GM23248 (cell line): ENCODE results near the gene SIGMAR1.

Experiments used
- EZH2 ChIP-seq: fragments of 200-600 bp; sonication (generic); IDR thresholded peaks from 2 replicates; pipeline ENCODE4 v1.6.1; 2018; ENCODE audit warnings: antibody characterized with exemption, mild to moderate bottlenecking; ENCODE audit not compliant: insufficient read depth, poor library complexity, severe bottlenecking
- EZH2phosphoT487 ChIP-seq: fragments of 200-600 bp; sonication (generic); IDR thresholded peaks from 2 replicates; pipeline ENCODE4 v1.6.1; 2018; ENCODE audit warnings: antibody characterized with exemption, moderate library complexity, mild to moderate bottlenecking, low read depth; ENCODE audit not compliant: insufficient read depth

- TF ChIP-seq EZH2phosphoT487 (no peak), EZH2 (no peak)
These were observed 13.7 kb upstream of the SIGMAR1 start for GRCh38 chr9:34651321-34651720.
